DMS153 treated with DMSO at 0.1 percent for 48 hours (cell line): ENCODE data around the gene KSR2.
"Not testable (repeated sequence)": the region's sequence is repeated elsewhere in the genome, so short reads cannot be mapped to it uniquely, and the experiment has no call there.

Experiments
- DNase-seq: peaks from one replicate; lab custom pipeline; 2025; ENCODE audit not compliant: unreplicated experiment; lab: John Stamatoyannopoulos, UW

The KSR2 gene

GRCh38 chr12:117829108-117829507 is 139.7 kb downstream of the KSR2 start:
- DNase-seq = no peak

DNA sequence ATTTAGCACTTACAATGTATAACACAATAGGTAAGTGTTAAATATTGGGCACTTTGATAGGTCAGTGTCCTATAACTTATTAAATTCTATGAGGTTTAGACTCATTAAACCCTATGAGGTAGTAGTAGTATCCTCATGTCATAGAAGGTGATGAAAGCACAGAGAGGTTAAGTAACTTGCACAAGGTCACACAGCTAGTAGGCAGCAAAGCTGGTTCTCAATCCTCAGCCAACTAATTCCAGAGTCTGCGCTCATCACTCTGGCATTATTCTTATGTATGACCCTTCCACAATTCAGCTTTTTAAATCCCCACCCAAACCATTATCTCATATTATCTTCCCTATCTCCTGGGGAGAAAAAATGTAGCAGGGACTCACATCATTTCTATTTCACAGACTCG is 141.1 kb downstream of the KSR2 start:
- DNase-seq = no peak

GRCh38 chr12:117825827-117826226 is 143.0 kb downstream of the KSR2 start:
- no peak for DNase-seq

GRCh38 chr12:117821480-117822175 is 147.2 kb downstream of the KSR2 start:
- no peak for DNase-seq

- no peak for DNase-seq
Measured at GRCh38 chr12:117820216-117820907, 148.4 kb downstream of the KSR2 start.

GRCh38 chr12:117819160-117819559 is 149.6 kb downstream of the KSR2 start:
- DNase-seq = no peak

DNA sequence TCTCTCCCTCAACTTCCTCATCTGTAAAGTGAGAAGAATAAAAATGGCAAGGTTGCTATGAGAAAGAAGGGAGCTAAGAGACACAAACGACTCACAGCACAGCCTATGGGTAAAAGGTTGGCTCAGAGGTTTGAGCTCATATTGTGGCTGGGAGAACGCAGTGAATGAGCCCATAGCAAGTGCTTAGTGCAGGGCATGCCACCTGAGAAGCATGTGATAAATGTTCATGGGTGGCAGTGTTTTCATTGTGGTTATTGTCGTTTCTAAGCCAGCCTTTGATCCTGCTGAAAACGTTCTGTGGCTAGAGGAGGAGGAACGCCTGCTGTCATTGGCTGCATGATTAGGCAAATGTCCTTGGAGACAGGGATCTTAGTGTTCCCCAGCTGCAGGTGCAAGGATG is 150.4 kb downstream of the KSR2 start:
- DNase-seq = no peak

DNA sequence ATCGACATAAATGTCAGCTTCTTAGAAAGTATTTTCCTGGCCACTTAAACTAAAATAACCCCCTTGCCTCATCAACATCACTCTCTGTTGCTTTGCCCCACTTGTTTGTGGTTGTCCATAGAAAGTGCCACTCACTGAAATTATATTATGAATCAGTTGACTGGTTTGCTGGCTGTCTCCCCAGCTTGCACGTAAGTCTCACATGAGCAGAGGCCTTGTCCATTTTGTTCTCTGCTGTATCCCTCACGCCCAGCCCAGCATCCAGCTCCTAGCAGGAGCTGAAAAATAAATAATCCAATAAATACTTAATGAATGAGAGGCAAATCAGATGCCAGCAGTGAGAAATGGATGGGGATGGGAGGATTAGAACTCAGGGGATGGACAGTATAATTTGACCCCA is 159.3 kb downstream of the KSR2 start:
- DNase-seq = no peak

- DNase-seq = no peak
Measured at GRCh38 chr12:117807946-117808345, 160.8 kb downstream of the KSR2 start.

DNA sequence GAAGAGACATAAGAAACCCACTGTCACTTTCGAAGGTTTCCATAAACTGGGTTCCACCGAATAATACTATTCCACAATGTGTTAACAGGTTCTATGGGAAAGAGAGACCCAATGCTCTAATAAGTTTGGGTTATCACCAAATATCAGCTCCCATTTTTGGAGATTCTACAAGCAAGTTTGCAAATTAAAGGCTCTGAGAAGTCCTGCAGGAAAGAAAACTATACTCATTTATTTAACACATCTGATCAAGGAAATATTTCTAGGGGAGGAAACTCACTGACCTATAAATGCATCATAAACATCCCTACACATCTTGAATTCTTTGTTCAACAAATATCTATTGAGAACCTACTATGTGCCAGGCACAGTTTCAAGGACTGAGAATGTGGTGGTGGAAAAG is 161.4 kb downstream of the KSR2 start:
- no peak for DNase-seq

- no peak for DNase-seq
Measured at GRCh38 chr12:117805865-117806264, 162.9 kb downstream of the KSR2 start.

DNA sequence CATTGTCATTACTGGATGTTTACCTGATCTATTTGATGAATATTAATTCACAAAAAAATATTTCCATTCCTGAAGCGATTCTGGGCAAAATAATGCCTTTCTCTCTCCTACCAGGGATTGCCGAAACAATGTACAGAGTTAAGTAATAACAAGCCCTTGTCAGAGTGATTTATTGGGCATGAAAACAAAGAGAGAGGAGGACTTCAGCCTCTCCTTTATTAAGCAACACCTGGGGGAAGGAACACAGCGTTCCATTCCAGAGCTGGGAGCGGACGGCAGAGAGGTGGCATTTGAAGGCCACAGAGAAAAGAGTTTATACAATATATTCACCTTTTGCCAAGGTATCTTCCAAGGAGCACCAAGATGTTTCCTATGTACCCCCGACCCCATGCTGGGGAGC is 165.8 kb downstream of the KSR2 start:
- no peak for DNase-seq

GRCh38 chr12:117800711-117801110 is 168.1 kb downstream of the KSR2 start:
- not testable (repeated sequence) for DNase-seq

- no peak for DNase-seq
Measured at GRCh38 chr12:117797202-117797601, 171.6 kb downstream of the KSR2 start.

GRCh38 chr12:117792877-117793424 is 175.8 kb downstream of the KSR2 start:
- DNase-seq = no peak

DNA sequence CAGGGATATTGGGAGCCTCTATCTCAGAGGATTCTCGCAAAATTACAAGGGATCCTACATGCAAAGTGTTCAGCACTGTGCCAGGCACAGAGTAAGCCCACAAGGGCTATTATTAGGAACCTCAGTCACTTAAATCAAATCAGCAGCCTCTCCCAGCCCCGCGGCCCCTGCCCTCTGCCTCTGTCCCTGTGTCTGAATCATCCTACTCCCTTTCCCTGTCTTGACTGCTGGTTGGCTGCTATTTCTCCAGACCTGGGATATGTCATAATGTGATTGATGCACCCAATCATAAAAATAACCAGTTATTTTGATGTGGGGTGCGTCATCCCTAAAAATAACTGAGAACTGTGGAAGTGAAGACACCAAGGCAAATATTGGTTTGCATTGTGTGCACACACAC is 176.3 kb downstream of the KSR2 start:
- no peak for DNase-seq

GRCh38 chr12:117790948-117791347 is 177.8 kb downstream of the KSR2 start:
- no peak for DNase-seq

DNA sequence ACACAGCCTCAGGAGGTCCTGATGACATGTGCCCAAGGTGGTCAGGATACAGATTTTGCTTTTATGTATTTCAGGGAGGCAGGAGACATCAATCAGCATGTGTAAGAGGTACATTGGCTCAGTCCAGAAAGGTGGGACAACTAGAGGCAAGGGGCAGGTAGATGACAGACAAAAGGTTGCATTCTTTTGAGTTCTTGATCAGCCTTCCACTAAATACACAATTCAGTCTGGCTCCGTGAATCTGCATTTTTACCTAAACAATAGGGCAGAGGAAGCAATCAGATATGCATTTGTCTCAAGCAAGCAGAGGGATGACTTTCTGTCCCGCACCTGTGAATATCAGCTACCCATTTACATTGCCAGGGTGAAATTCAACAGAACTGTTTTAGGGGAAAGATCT is 178.6 kb downstream of the KSR2 start:
- no peak for DNase-seq

- no peak for DNase-seq
Measured at GRCh38 chr12:117789195-117789912, 179.4 kb downstream of the KSR2 start.

GRCh38 chr12:117778656-117779055 is 190.1 kb downstream of the KSR2 start:
- DNase-seq = no peak

- DNase-seq = peak; percentile 1
Measured at GRCh38 chr12:117774941-117775775, 193.6 kb downstream of the KSR2 start.
